Measurements from ENCODE around the gene DIP2A.
"Not testable (repeated sequence)": the region's sequence is repeated elsewhere in the genome, so short reads cannot be mapped to it uniquely, and the experiment has no call there.

The DIP2A gene

DNA sequence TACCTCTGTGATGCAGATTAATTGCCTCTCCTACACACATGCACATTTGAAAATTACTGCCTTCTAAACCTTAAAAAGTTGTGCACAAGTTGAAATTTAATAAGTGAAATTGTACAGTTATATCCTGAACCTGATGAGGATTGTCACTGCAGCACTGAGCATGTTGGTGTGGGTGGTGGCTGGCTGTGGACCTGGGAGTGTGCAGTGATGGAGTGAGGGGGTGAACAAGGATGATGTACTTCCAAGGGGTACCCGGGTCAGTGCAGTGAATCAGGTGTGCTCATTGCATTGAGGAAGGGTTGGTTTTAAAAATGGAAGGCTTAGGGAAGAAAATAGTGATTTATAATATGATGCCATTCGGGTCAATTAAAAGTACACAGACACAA, 24.1 kb downstream of the DIP2A start:
- no peak for DNase-seq (ENCODE audit: low read depth in 2 of 2)

- no peak for DNase-seq (ENCODE audit: low read depth in 2 of 2)
Measured at GRCh38 chr21:46483300-46484295, 24.9 kb downstream of the DIP2A start.

DNA sequence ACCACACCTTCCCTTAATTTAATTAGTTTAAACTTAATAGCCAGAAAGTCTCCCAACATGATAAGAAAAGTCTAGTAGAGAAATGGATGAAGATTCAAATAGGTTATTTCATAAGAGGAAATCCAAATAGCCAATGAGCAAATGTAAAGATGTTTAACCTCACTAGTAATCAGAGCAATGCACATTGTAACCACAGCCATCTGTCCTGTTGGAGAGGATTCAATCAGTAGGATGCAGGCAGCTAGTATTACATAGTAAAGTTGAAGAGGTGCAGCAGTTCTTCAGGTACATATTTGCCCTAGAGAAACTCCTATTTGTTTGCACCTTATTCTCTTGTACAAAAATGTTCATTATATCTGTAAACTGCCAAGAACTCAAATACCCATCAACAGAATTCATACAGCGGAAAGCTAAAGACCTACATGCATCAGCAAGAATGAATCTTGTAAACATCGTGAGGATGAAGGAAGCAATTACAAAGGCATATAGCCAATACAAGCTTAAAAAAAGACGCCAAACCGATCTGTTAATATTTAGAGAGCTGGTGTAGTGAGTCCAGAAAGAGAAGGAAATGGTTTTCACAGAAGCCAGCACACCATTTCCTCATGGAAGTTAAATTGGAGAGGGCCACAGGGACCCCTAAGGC, 27.9 kb downstream of the DIP2A start:
- no peak for DNase-seq (ENCODE audit: low read depth in 2 of 2)

GRCh38 chr21:46489162-46489663, 30.5 kb downstream of the DIP2A start:
- no peak for DNase-seq (ENCODE audit: low read depth in 2 of 2)

DNA sequence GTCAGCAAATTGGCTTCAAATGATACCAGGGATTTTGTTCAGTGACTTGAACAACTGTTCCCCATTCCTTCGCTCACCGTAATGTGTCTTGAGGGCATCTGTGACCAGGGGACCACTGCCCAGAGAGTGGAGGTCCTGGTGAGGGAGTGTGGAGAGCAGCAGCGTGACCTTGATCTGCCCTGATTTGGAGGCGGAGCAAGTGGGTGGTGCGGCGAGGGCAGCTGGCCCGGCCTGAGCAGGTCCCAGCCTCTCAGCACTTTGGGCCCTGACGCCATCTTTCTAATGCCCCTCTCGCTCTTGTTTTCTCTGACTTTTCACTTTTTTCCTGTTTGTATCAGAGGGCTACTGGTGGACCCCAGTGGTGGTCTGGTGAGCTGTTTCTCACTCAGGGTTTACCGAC, 31.1 kb downstream of the DIP2A start:
- no peak for DNase-seq (ENCODE audit: low read depth in 2 of 2)

DNA sequence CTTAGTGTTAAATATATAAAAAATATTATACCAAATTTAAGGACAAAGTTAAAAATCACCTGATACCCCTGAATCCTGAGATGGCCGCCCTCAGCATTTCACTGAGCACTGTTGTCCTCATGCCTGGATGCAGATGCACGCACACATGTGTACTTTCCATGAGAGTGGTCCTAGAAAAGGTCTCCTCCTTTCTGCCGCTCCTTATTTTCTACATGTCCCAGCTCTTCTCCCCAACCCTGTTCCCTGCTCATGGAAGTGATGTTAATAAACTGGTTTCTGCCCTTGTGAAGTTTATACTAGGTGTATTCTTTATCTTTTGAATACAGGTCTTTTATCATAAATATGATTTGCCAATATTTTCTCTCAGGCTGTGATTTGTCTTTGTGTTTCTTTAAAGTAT, 32.9 kb downstream of the DIP2A start:
- DNase-seq (ENCODE audit: low read depth in 2 of 2), result no peak

DNA sequence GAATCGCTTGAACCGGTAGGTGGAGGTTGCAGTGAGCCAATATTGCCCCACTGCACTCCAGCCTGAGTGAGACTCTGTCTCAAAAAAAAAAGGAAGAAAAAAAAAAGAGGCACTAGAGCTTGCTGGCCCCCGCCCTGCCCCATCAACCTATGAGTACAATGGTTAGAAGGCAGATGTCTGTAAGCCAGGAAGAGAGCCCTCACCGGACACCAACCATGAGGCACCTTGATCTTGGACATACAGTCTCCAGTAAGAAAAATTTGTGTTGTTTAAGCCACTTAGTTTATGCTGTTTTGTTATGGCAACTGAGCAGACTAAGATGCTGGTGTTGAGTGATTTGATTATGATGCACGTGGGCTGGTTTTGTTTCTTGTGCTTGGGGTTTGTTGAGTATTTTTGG, 34.2 kb downstream of the DIP2A start:
- no peak for DNase-seq (ENCODE audit: low read depth in 2 of 2)

GRCh38 chr21:46493828-46494227, 35.1 kb downstream of the DIP2A start:
- DNase-seq (ENCODE audit: low read depth in 2 of 2), result no peak

DNA sequence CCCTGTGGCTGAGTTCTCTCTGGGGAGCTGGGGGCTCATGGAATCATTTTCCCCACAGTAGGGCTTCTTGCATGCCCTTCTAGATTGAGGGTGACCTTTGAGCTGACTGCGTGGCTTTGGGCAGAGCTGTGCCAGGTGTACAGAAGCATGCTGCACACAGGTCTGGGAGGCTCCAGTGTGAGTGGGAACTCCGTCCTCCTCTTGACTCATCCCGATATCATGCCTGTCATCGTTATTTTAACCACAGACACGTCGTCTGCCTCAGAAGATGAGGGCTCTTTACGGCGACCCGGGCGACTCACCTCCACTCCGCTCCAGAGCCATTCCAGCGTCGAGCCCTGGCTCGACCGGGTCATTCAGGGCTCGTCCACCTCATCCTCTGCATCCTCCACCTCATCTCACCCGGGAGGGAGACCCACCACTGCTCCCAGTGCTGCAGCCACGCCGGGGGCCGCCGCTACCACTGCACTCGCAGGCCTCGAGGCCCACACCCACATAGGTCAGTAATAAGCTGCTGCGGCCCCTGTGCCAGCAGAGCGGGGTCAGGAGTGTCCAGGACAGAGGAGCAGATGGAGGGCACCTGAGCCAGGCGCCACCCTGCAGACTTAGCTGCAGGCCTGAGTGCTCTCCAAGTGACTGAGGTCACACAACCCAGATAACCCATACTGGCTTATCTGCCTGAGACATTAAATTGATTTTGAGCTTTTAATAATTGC, 39.8 kb downstream of the DIP2A start:
- no peak for DNase-seq (ENCODE audit: low read depth in 2 of 2)

GRCh38 chr21:46500224-46500861, 41.7 kb downstream of the DIP2A start:
- no peak for DNase-seq (ENCODE audit: low read depth in 2 of 2)

GRCh38 chr21:46503922-46504550, 45.3 kb downstream of the DIP2A start:
- no peak for DNase-seq (ENCODE audit: low read depth in 2 of 2)

DNA sequence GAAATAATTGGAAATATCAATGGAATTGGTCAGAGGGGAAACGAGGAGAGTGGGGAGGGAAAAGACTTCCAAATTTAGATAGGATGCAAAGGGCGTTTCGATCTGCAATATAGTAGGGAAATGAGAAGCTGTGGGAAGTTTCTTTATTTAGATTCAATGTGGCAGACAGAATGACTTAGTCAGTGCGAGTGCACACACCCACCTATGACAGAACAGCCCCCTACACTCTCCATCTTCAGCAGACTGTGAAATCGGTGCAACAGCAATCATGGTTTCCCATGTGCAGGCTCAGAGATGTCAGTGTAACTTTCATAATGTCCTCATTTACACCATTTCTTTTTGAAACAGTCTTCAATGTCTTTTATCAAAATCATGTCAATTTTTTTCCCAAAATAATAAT, 46.0 kb downstream of the DIP2A start:
- DNase-seq (ENCODE audit: low read depth in 2 of 2), result no peak

DNA sequence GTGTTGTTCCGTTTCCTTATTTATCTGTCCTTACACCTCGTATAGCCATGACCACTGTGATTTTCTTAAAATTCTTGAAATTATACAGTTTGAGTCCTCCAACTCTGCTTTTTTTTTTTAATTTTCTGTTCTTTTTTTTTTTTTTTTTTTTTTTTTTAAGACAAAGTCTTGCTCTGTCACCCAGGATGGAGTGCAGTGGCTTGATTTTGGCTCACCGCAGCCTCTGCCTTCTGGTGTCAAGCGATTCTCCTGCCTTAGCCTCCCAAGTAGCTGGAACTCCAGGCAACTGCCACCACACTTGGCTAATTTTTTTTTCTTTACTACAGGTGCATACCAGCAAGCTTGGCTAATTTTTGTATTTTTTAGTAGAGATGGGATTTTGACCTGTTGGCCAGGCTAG, 48.9 kb downstream of the DIP2A start:
- DNase-seq (ENCODE audit: low read depth in 2 of 2), result no peak

- DNase-seq (ENCODE audit: low read depth in 2 of 2), result no peak
Measured at GRCh38 chr21:46509741-46510502, 51.2 kb downstream of the DIP2A start.

DNA sequence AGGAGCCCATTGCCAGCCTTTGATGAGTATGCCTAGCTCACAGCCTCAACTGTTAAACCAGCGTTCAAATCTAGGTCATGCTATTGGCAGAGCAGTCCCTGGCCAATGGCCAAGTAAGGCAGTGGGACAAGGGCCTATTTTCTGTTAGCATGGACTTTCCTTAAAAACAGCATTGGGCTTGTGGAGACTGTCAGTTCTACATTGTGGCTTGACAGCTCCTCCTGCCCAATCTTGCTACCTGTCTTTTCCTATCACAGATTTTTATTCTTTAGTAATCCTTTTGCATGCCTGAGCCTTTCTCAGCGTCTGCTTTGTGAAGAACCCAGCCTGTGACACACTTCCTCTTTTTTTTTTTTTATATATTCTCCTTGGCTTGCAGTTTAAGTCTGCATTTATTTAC, 56.4 kb downstream of the DIP2A start:
- no peak for DNase-seq (ENCODE audit: low read depth in 2 of 2)

DNA sequence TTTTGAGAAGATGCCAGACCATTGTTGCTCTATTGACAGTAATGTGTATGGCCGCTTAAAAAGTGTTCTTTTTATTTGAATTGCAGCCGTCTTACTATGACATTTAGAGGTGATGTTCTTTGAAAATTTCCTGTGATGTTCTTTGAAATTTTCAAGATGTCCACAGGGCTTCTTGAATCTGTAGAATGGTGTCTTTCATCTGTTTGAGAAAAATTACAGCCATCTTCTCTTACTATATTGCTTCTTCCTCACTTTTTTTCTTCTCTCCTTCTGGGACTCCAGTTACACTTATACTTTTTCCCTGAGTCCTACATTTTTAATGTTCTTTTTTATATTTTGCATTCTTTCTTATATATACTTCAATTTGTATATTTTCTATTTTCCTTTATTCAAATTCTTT, 57.4 kb downstream of the DIP2A start:
- no peak for DNase-seq (ENCODE audit: low read depth in 2 of 2)

- DNase-seq (ENCODE audit: low read depth in 2 of 2), result no peak
Measured at GRCh38 chr21:46517361-46517760, 58.7 kb downstream of the DIP2A start.

DNA sequence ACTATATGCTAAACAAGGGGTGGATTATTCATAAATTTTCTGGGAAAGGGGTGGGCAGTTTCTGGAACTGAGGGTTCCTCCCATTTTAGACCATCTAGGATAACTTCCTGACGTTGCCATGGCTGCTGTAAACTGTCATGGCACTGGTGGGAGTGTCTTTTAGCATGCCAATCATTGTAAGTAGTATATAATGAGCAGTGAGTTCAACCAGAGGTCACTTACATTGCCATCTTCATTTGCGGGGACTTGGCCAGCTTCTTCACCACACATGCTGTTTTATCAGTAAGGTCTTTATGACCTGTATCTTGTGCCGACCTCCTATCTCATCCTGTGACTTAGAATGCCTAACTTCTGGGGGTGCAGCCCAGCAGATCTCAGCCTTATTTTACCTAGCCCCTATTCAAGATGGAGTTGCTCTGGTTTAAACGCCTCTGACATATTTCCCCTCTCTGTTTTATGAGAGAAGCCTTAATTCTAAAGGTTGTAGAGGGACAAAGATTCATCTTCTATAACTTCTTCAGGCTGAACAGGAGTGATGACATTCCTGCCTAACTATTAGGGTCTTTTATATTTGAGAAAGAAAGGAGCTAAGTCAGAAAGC, 60.4 kb downstream of the DIP2A start:
- no peak for DNase-seq (ENCODE audit: low read depth in 2 of 2)

DNA sequence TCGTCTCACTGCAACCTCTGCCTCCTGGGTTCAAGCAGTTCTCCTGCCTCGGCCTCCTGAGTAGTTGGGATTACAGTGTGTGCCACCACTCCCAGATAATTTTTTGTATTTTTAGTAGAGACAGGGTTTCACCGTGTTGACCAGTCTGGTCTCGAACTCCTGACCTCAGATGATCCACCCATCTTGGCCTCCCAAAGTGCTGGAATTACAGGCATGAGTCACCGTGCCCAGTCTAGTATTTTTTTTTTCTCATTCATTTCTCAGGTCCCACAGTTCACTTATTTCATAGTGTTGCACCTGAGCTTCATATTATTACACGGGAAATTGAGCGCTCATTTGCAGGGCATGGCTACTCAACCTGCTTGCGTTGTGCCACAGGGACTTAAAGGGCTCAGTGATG, 68.7 kb downstream of the DIP2A start:
- DNase-seq (ENCODE audit: low read depth in 2 of 2), result not testable (repeated sequence)

DNA sequence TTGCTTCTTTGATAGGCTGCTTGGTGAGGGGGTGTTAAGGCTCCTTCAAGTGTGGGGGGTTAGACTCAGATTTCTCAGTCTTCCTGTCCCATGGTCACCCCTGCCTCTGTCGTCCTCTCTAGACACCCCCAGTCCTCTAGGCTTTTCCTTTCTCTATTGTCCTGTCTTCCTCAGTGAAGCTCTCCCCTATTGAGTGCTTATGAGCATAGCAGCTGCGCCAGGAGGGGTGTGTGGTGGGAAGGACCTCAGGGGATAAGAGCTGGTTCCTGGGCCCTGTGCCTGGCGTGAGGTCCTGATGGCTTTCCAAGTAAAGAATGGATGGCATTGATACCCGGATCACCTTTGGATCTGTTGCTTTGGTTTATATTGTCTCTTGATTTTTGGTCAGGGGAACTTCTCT, 69.1 kb downstream of the DIP2A start:
- no peak for DNase-seq (ENCODE audit: low read depth in 2 of 2)

All from stimulated activated CD4-positive, alpha-beta T cell treated with anti-CD3 and anti-CD28 coated beads, Interleukin-1b, Interleukin-23, amount 100 ng/mL, for 1 hour (primary cell).